ENCODE measurements around the gene PNPLA5.

Gene PNPLA5

GRCh38 chr22:43901976-43902643 is 10.3 kb upstream of the PNPLA5 start:
- DNase-seq: no peak

- no peak for DNase-seq
These were observed 8.4 kb upstream of the PNPLA5 start for GRCh38 chr22:43900206-43900605.

- no peak for DNase-seq
These were observed 6.0 kb upstream of the PNPLA5 start for GRCh38 chr22:43897751-43898261.

- DNase-seq: no peak
These were observed 4.3 kb upstream of the PNPLA5 start for GRCh38 chr22:43895986-43896645.

- no peak for DNase-seq
These were observed 2.3 kb upstream of the PNPLA5 start for GRCh38 chr22:43894122-43894521.

GRCh38 chr22:43893266-43893665 is 1.5 kb upstream of the PNPLA5 start:
- DNase-seq: no peak

- DNase-seq: no peak
These were observed 526 bp upstream of the PNPLA5 start for GRCh38 chr22:43892183-43892894.

- DNase-seq: no peak
These were observed 897 bp downstream of the PNPLA5 start for GRCh38 chr22:43890901-43891331.

GRCh38 chr22:43889860-43890253 is 2.0 kb downstream of the PNPLA5 start:
- DNase-seq: no peak

GRCh38 chr22:43889201-43889859 is 2.5 kb downstream of the PNPLA5 start:
- DNase-seq: no peak

GRCh38 chr22:43888740-43889139 is 3.1 kb downstream of the PNPLA5 start:
- no peak for DNase-seq

GRCh38 chr22:43887391-43887790 is 4.4 kb downstream of the PNPLA5 start:
- DNase-seq: no peak

GRCh38 chr22:43886231-43886630 is 5.6 kb downstream of the PNPLA5 start:
- DNase-seq: no peak

- DNase-seq: no peak
These were observed 6.0 kb downstream of the PNPLA5 start for GRCh38 chr22:43885786-43886185.

GRCh38 chr22:43885319-43885671 is 6.5 kb downstream of the PNPLA5 start:
- DNase-seq: no peak

GRCh38 chr22:43884600-43885318 is 7.1 kb downstream of the PNPLA5 start:
- DNase-seq: no peak

GRCh38 chr22:43883719-43884415 is 7.9 kb downstream of the PNPLA5 start:
- DNase-seq: no peak

- DNase-seq: no peak
These were observed 8.7 kb downstream of the PNPLA5 start for GRCh38 chr22:43883012-43883661.

- no peak for DNase-seq
These were observed 9.6 kb downstream of the PNPLA5 start for GRCh38 chr22:43882122-43882767.

- no peak for DNase-seq
These were observed 10.4 kb downstream of the PNPLA5 start for GRCh38 chr22:43881091-43882061.
